Thoracic aorta (tissue), 2 donors: Measurements from ENCODE around the gene TUBB1. TPM values are rescaled to one million over a fixed set of nuclear protein-coding genes. Genes with fewer than 3 reads are reported as not detected.

ENCODE experiments used
- ATAC-seq: fragments of 150-250 bp; one replicate; pipeline ENCODE4 v1.8.0; 2017; ENCODE audit warnings: low read depth; ENCODE audit not compliant: insufficient number of reproducible peaks, low FRiP score
- DNase-seq: peaks from one replicate; pipeline ENCODE4 v3.0.0-alpha.2; 2020; ENCODE audit warnings: low spot score
- H3K27ac ChIP-seq, 2 donors: fragments of 200-600 bp; sonication (generic); 1 replicate in 1 of 2; 2 replicates in 1 of 2; pipeline ENCODE4 v1.5.1; 2016; ENCODE audit warnings: mild to moderate bottlenecking in 2 of 2, moderate library complexity in 2 of 2
- H3K27me3 ChIP-seq: fragments of 200-600 bp; sonication (generic); replicated peaks from 2 replicates; pipeline ENCODE4 v1.6.0; 2016; ENCODE audit warnings: mild to moderate bottlenecking; ENCODE audit not compliant: insufficient read depth
- H3K36me3 ChIP-seq: fragments of 200-600 bp; sonication (generic); one replicate; pipeline ENCODE4 v1.5.1; 2016
- H3K4me1 ChIP-seq, 2 donors: fragments of 200-600 bp; sonication (generic); 1 replicate in 1 of 2; 2 replicates in 1 of 2; pipeline versions ENCODE4 v1.5.1 to v1.6.0; 2016; ENCODE audit warnings: low read depth in 2 of 2, mild to moderate bottlenecking in 1 of 2; ENCODE audit not compliant: control insufficient read depth in 1 of 2
- H3K4me3 ChIP-seq: fragments of 200-600 bp; sonication (generic); 2 replicates; pipeline ENCODE4 v1.5.1; 2016; ENCODE audit warnings: mild to moderate bottlenecking
- H3K9me3 ChIP-seq: fragments of 200-600 bp; sonication (generic); 2 replicates; pipeline ENCODE4 v1.5.1; 2016
- CTCF ChIP-seq: fragments of 200-600 bp; sonication (generic); IDR thresholded peaks from one replicate; pipeline ENCODE4 v1.5.1; 2019; ENCODE audit warnings: antibody characterized with exemption
- total RNA-seq, 2 donors: library from RNA; depleted of rRNA; stranded (reverse); fragments of >200 nt; gene quantifications; one replicate each; pipeline versions ENCODE4 v1.1.0 to v1.2.3, GENCODE V29; 2016

Gene TUBB1
- total RNA-seq, 2 donors from 2014 or later = 0.54 TPM; not detected in 1

- DNase-seq = no peak
- TF ChIP-seq CTCF = no peak
- H3K27ac ChIP-seq = no peak overlapping the region
- H3K4me1 ChIP-seq = peaks cover 4% of the 10 kb centered on the region in 2 donors
- no peak overlapping the region for H3K4me3 ChIP-seq
- H3K9me3 ChIP-seq = no peaks in the 10 kb centered on the region
- no peak for ATAC-seq
- no peaks in the 10 kb centered on the region for H3K36me3 ChIP-seq
- no peaks in the 10 kb centered on the region for H3K27me3 ChIP-seq
Measured at GRCh38 chr20:59069026-59069425, 49.8 kb downstream of the TUBB1 start.

- TF ChIP-seq CTCF = no peak
- Histone ChIP-seq H3K4me3 (no peak overlapping the region), H3K36me3 (no peaks in the 10 kb centered on the region), H3K9me3 (no peaks in the 10 kb centered on the region), H3K4me1 (no peaks in the 10 kb centered on the region), H3K27ac (no peak overlapping the region), H3K27me3 (no peaks in the 10 kb centered on the region)
- DNase-seq (no peak), ATAC-seq (no peak)
Measured at GRCh38 chr20:59071216-59071615, 52.0 kb downstream of the TUBB1 start.

GRCh38 chr20:59073582-59073981, 54.4 kb downstream of the TUBB1 start:
- H3K4me3 ChIP-seq = no peak overlapping the region
- no peak for TF ChIP-seq CTCF
- no peaks in the 10 kb centered on the region for H3K4me1 ChIP-seq
- H3K36me3 ChIP-seq = no peaks in the 10 kb centered on the region
- DNase-seq (no peak), ATAC-seq (no peak)
- no peaks in the 10 kb centered on the region for H3K9me3 ChIP-seq
- H3K27me3 ChIP-seq = no peaks in the 10 kb centered on the region
- H3K27ac ChIP-seq = no peak overlapping the region

GRCh38 chr20:59074456-59074855, 55.2 kb downstream of the TUBB1 start:
- no peak for TF ChIP-seq CTCF
- no peaks in the 10 kb centered on the region for H3K9me3 ChIP-seq
- no peaks in the 10 kb centered on the region for H3K4me1 ChIP-seq
- no peak overlapping the region for H3K4me3 ChIP-seq
- no peak overlapping the region for H3K27ac ChIP-seq
- ATAC-seq = no peak
- no peak for DNase-seq
- H3K27me3 ChIP-seq = no peaks in the 10 kb centered on the region
- H3K36me3 ChIP-seq = no peaks in the 10 kb centered on the region

- H3K36me3 ChIP-seq = no peaks in the 10 kb centered on the region
- H3K27ac ChIP-seq = no peak overlapping the region
- DNase-seq (no peak), ATAC-seq (no peak)
- H3K4me1 ChIP-seq = no peaks in the 10 kb centered on the region
- H3K27me3 ChIP-seq = no peaks in the 10 kb centered on the region
- H3K9me3 ChIP-seq = no peaks in the 10 kb centered on the region
- TF ChIP-seq CTCF = no peak
- no peak overlapping the region for H3K4me3 ChIP-seq
Measured at GRCh38 chr20:59075934-59076508, 56.8 kb downstream of the TUBB1 start.

Other genes with a start within 250 kb of the TUBB1 start
- gene GNAS-AS1, start 168.5 kb upstream of the TUBB1 start, total RNA-seq = under 1 TPM; 0.21 to 0.81 TPM
- gene GNAS, start 166.7 kb upstream of the TUBB1 start, total RNA-seq = 100 to 1,000 TPM; 742 to 943 TPM
- gene NELFCD, start 38.2 kb upstream of the TUBB1 start, total RNA-seq = 10 to 100 TPM; 50.9 to 52.6 TPM
- 100 to 1,000 TPM; 242 to 436 TPM for gene CTSZ, start 12.2 kb upstream of the TUBB1 start, total RNA-seq
- gene ATP5F1E, start 12.9 kb downstream of the TUBB1 start, total RNA-seq = 10 to 100 TPM; 16.8 to 21.1 TPM
- 10 to 100 TPM; 25.5 to 30.5 TPM for gene PRELID3B, start 23.4 kb downstream of the TUBB1 start, total RNA-seq
- gene ZNF831, start 144.4 kb downstream of the TUBB1 start, total RNA-seq = 1 to 10 TPM; 1.1 to 1.3 TPM